GM12878 (cell line): ENCODE measurements around the gene MAD1L1.

Experiments
- JUND ChIP-seq: IDR thresholded peaks from 2 replicates; pipeline ENCODE4 v1.6.1; 2012; ENCODE audit warnings: low read depth, mild to moderate bottlenecking, low read length, improper control_type of control experiment, moderate library complexity
- POLR2A ChIP-seq: IDR thresholded peaks from 2 replicates; pipeline ENCODE4 v1.6.1; 2011; ENCODE audit warnings: low read depth, mild to moderate bottlenecking, low read length
- POLR2AphosphoS5 ChIP-seq: IDR thresholded peaks from 2 replicates; pipeline ENCODE4 v1.6.1; 2011; ENCODE audit warnings: mild to moderate bottlenecking, low read length, inconsistent platforms
- RAD21 ChIP-seq: IDR thresholded peaks from 2 replicates; pipeline ENCODE4 v1.6.1; 2011; ENCODE audit warnings: mild to moderate bottlenecking, low read depth, low read length, moderate library complexity; ENCODE audit not compliant: insufficient read depth
- RAD51 ChIP-seq: fragments of 450-650 bp; IDR thresholded peaks from 2 replicates; pipeline ENCODE4 v1.6.1; 2016; ENCODE audit warnings: moderate library complexity, mild to moderate bottlenecking, inconsistent platforms
- SRF ChIP-seq, 2 experiments: IDR thresholded peaks; 2 replicates each; pipeline ENCODE4 v1.6.1; 2011; ENCODE audit warnings: low read depth in 2 of 2, low read length in 2 of 2, mild to moderate bottlenecking in 1 of 2, moderate library complexity in 1 of 2
- TF ChIP-seq, protein P1 (sequence below): fragments of 450-650 bp; IDR thresholded peaks from 2 replicates; pipeline ENCODE4 v1.6.1; 2016; ENCODE audit warnings: mild to moderate bottlenecking
- TF ChIP-seq, protein P2 (sequence below), 3 experiments: IDR thresholded peaks in 2 of 3; conservative IDR thresholded peaks in 1 of 3; 2 replicates each; pipeline ENCODE4 v1.5.1; 2011; ENCODE audit warnings: low read depth in 3 of 3, low read length in 3 of 3, mild to moderate bottlenecking in 3 of 3, control low read depth in 2 of 3, moderate library complexity in 2 of 3, inconsistent platforms in 1 of 3, mixed read lengths in 1 of 3; ENCODE audit not compliant: control insufficient read depth in 2 of 3, insufficient read depth in 1 of 3; ENCODE audit errors: extremely low read depth in 1 of 3

DNA sequence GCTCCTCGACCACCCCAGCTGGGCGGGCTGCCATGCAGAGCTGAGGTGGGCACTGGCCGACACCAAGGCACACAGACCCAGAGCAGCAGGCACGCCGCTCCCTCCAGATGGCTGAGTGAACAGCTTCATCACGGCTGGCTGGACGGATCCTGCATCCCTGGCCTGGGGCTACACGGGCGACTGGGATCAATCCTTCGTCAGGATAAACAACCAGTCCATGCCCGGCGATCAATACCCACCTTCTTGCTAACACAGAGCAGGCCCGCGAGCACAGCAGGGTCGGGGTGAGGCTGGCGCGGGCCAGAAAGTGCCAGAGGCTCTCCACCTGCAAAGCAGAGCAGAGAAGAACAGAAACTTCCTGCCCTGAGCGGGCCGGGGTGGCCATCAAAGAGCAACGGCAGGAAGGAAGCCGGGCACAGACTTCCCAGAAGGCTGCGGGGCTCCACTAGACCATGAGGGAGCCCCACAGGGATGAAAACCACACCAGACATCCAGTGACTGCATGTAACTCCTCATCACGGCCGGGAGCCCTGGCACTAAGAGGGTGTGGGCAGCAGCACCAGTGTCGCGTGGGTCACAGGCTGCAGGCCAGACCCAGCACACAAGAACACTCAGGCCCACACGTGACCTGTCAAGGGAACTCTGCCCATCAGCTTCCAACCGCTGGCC, 166.4 kb downstream of the MAD1L1 start:
- TF ChIP-seq SRF (IDR thresholded peaks at IDR 0.05; ENCODE audit: low read depth in 2 of 2, low read length in 2 of 2) (no peak), RAD21 (no peak), POLR2A (no peak), POLR2AphosphoS5 (no peak), JUND (no peak), RAD51 (no peak)
- TF ChIP-seq, protein P1, sequence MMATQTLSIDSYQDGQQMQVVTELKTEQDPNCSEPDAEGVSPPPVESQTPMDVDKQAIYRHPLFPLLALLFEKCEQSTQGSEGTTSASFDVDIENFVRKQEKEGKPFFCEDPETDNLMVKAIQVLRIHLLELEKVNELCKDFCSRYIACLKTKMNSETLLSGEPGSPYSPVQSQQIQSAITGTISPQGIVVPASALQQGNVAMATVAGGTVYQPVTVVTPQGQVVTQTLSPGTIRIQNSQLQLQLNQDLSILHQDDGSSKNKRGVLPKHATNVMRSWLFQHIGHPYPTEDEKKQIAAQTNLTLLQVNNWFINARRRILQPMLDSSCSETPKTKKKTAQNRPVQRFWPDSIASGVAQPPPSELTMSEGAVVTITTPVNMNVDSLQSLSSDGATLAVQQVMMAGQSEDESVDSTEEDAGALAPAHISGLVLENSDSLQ = no peak
- TF ChIP-seq, protein P2, sequence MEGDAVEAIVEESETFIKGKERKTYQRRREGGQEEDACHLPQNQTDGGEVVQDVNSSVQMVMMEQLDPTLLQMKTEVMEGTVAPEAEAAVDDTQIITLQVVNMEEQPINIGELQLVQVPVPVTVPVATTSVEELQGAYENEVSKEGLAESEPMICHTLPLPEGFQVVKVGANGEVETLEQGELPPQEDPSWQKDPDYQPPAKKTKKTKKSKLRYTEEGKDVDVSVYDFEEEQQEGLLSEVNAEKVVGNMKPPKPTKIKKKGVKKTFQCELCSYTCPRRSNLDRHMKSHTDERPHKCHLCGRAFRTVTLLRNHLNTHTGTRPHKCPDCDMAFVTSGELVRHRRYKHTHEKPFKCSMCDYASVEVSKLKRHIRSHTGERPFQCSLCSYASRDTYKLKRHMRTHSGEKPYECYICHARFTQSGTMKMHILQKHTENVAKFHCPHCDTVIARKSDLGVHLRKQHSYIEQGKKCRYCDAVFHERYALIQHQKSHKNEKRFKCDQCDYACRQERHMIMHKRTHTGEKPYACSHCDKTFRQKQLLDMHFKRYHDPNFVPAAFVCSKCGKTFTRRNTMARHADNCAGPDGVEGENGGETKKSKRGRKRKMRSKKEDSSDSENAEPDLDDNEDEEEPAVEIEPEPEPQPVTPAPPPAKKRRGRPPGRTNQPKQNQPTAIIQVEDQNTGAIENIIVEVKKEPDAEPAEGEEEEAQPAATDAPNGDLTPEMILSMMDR (IDR thresholded peaks at IDR 0.05 in 2 of 3, conservative IDR thresholded peaks at IDR 0.05 in 1 of 3; ENCODE audit: control insufficient read depth in 2 of 3, extremely low read depth in 1 of 3, insufficient read depth in 1 of 3, low read depth in 3 of 3, low read length in 3 of 3) = no peak
